Measurements from ENCODE around the gene TYR.
"Not testable (repeated sequence)": the region's sequence is repeated elsewhere in the genome, so short reads cannot be mapped to it uniquely, and the experiment has no call there.

TYR gene

GRCh38 chr11:89267660-89268302, 90.1 kb downstream of the TYR start:
- no peak overlapping the region for H3K4me3 ChIP-seq (ENCODE audit: low read length)
- no peak for TF ChIP-seq CTCF (IDR thresholded peaks at IDR 0.05; ENCODE audit: insufficient read depth, low read depth, low read length, missing control alignments)
- DNase-seq (ENCODE audit: low read depth) = no peak

- not testable (repeated sequence) for H3K4me3 ChIP-seq (ENCODE audit: low read length); DNase-seq (ENCODE audit: low read depth)
These were observed 94.9 kb downstream of the TYR start for GRCh38 chr11:89272540-89273088.

- H3K4me3 ChIP-seq (ENCODE audit: low read length); DNase-seq (ENCODE audit: low read depth): not testable (repeated sequence)
These were observed 95.5 kb downstream of the TYR start for GRCh38 chr11:89273220-89273619.

- H3K4me3 ChIP-seq (ENCODE audit: low read length) = no peak overlapping the region
- no peak for DNase-seq (ENCODE audit: low read depth)
- TF ChIP-seq CTCF (IDR thresholded peaks at IDR 0.05; ENCODE audit: insufficient read depth, low read depth, low read length, missing control alignments) = no peak
These were observed 98.3 kb downstream of the TYR start for GRCh38 chr11:89275966-89276365.

GRCh38 chr11:89279176-89279575, 101.5 kb downstream of the TYR start:
- no peak overlapping the region for H3K4me3 ChIP-seq (ENCODE audit: low read length)
- no peak for DNase-seq (ENCODE audit: low read depth)
- no peak for TF ChIP-seq CTCF (IDR thresholded peaks at IDR 0.05; ENCODE audit: insufficient read depth, low read depth, low read length, missing control alignments)

GRCh38 chr11:89281032-89281677, 103.5 kb downstream of the TYR start:
- H3K4me3 ChIP-seq (ENCODE audit: low read length); DNase-seq (ENCODE audit: low read depth): not testable (repeated sequence)

GRCh38 chr11:89286601-89287000, 108.9 kb downstream of the TYR start:
- not testable (repeated sequence) for DNase-seq (ENCODE audit: low read depth); H3K4me3 ChIP-seq (ENCODE audit: low read length)

- not testable (repeated sequence) for DNase-seq (ENCODE audit: low read depth); H3K4me3 ChIP-seq (ENCODE audit: low read length)
These were observed 110.3 kb downstream of the TYR start for GRCh38 chr11:89288004-89288403.

- DNase-seq (ENCODE audit: low read depth) = peak; percentile 4
- no peak for TF ChIP-seq CTCF (IDR thresholded peaks at IDR 0.05; ENCODE audit: insufficient read depth, low read depth, low read length, missing control alignments)
- no peak overlapping the region for H3K4me3 ChIP-seq (ENCODE audit: low read length)
These were observed 116.4 kb downstream of the TYR start for GRCh38 chr11:89293965-89294679.

- not testable (repeated sequence) for DNase-seq (ENCODE audit: low read depth); H3K4me3 ChIP-seq (ENCODE audit: low read length)
These were observed 117.3 kb downstream of the TYR start for GRCh38 chr11:89295023-89295422.

- H3K4me3 ChIP-seq (ENCODE audit: low read length) = not testable (repeated sequence)
- peak; percentile 3 for DNase-seq (ENCODE audit: low read depth)
These were observed 125.4 kb downstream of the TYR start for GRCh38 chr11:89303029-89303428.

- H3K4me3 ChIP-seq (ENCODE audit: low read length); DNase-seq (ENCODE audit: low read depth): not testable (repeated sequence)
These were observed 130.6 kb downstream of the TYR start for GRCh38 chr11:89308272-89308671.

- DNase-seq (ENCODE audit: low read depth); H3K4me3 ChIP-seq (ENCODE audit: low read length): not testable (repeated sequence)
These were observed 131.8 kb downstream of the TYR start for GRCh38 chr11:89309321-89309985.

Data from epithelial cell of esophagus (primary cell).